Stimulated activated CD8-positive, alpha-beta memory T cell treated with anti-CD3 and anti-CD28 coated beads, Interleukin-15, amount 100 ng/mL, for 4 hours (primary cell): ENCODE results near the gene HAO2.
"Not testable (repeated sequence)": the region's sequence is repeated elsewhere in the genome, so short reads cannot be mapped to it uniquely, and the experiment has no call there.

Experiments
- DNase-seq, 2 donors: peaks; one replicate each; pipeline ENCODE4 v3.0.0-alpha.2; 2020; ENCODE audit warnings: low read depth in 2 of 2

HAO2 gene

DNA sequence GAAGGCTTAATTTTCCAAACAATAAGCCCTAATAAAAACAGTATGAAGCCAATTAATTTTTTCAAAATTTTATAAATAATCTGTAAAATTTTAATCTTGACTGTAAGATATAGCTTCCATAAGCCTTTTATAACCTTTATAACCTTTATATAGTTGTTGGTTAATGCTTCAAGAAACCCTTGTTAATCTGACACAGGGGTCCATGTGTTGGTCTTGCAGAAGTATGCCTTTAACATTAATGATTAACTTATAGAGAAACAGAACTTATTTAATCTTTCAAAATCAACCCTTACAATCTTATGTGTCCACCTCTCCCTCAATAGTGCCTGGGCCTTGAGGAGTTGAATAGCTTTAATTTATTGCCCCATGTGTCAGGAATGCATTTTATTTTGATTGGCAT lies 23.2 kb upstream of the HAO2 start:
- no peak for DNase-seq

DNA sequence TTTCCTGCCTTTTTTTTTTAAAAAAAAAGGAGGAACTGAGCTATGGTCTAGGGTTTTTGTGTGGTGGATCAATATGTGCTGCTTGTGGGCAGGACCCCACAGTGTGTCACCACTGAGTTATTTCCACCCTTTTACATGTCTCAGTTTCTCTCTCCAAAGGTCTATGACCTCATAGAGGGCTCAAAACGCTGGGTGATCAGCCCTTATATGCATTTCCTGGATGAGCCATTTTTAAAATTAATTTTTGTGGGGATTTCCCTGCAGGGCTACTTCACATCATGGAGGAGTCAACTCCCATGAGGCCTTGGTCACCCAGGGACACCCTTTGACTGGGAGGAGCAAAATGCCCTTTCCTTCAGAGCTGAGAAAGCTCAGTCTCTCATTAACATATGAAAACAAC lies 20.7 kb upstream of the HAO2 start:
- no peak for DNase-seq

DNA sequence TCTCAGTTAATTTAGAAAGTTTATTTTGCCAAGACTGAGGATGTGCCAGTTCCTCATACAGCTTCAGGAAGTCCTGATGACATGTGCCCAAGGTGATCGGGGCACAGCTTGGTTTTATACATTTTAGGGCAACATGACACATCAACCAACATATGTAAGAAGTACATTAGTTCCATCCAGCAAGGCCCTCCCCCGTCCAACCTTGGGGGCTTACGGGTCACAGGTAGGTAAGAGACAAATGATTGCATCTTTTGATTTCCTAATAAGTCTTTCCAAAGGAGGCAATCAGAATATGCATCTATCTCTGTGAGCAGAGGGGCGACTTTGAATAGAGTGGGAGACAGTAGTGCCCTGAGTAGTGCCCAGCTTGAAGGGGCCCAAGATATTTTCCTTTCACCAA lies 19.6 kb upstream of the HAO2 start:
- no peak for DNase-seq

DNA sequence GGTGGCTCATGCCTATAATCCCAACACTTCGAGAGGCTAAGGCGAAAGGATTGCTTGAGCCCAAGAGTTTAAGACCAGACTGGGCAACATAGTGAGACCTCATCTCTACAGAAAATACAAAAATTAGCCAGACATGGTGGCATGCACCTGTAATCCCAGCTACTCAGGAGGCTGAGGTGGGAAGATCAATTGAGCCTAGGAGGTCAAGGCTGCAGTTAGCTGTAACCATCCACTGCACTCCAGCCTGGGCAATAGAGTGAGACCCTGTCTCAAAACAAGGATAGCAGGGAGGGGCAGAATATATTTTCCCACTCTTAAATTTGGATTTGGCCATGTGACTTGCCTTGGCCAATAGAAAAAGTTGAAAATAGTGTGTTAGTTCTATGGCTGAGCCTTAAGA lies 17.7 kb upstream of the HAO2 start:
- DNase-seq: not testable (repeated sequence)

DNA sequence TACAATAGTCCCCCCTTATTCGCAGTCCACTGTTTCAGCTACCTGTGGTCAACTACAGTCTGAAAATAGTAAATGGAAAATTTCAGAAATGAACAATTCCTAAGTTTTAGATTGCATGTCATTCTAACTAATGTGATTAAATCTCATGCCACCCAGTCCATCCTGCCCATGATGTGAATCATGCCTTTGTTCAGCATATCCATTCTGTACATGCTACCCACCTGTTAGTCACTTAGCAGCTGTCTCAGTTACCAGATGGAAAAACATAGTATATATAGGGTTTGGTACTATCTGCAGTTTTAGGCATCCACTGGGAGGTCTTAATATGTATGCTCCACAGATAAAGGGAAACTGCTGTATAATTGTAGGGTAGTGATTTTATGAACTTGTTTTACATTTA lies 16.6 kb upstream of the HAO2 start:
- DNase-seq: no peak

DNA sequence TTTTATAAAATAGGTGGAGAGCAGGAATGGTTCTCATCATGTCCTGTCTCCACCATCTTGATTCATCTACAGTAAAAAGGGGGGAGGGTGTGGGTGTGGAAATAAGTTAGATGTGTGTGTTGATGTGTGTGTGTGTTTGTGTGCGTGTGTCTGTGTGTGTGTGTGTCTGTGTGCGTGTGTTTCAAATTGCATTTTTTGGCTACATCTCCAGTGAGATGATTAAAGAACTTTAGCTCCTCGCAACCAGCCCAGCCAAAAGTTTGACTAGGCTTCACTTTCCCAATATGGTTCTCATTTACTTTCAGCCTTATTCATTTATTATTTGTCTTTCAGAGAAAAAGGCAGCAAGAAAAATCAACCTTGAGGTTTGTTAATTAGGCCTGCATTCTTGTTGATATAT lies 14.7 kb upstream of the HAO2 start:
- DNase-seq: no peak

DNA sequence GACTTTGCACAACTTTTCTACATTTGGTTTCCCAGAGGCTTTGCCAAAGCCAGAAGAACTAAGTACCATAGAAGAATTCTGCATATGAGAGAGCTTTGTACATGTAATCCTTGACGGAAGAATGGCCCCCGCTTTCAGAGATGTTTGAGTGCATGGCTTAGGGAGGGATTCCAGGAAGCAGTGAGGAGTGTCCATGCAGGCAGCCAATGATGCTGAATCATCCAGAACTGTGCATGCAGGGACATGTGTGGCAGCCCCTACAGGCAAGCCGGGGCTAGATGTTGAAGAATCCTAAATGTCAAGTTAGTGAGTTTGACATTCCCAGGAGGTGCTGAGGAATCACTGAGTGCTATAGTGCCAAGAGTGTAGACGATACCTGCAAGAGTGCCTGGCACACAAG lies 9.9 kb upstream of the HAO2 start:
- no peak for DNase-seq

DNA sequence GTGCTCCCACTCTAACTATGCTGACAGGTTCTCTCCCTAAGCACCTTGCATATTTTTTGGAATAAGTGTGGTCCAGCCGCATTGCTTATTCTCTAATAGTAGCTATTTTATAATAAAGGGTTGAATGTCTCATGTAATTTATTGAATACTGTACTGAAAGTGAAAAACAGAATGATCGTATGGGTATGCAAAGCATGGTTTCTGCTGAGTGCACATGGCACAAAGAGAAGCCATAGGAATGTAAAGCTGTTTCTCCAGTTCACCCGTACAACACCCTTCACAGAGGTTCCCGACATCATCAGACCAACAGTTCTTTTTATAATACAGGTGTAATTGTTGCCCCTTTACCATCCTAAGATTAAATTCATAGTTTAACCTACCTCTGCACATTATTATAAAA lies 8.9 kb upstream of the HAO2 start:
- no peak for DNase-seq

DNA sequence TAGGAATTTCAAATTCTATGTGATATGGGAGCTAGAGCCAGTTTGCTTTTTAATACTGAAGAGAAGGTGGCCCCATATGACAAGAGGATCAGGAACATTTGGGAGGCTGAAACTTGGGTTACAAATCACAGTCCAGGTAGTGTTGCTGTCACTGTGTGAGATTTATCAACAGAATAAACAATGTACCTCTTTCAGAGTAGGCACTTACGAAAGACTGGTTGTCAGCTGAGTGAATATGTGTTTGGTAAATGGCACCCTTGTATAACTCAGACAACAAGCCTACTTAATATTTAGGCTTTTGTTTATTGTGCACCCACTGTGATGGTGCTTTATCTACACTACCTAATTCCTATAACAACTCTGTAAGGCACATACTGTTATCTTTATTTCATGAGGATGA lies 7.4 kb upstream of the HAO2 start:
- no peak for DNase-seq

DNA sequence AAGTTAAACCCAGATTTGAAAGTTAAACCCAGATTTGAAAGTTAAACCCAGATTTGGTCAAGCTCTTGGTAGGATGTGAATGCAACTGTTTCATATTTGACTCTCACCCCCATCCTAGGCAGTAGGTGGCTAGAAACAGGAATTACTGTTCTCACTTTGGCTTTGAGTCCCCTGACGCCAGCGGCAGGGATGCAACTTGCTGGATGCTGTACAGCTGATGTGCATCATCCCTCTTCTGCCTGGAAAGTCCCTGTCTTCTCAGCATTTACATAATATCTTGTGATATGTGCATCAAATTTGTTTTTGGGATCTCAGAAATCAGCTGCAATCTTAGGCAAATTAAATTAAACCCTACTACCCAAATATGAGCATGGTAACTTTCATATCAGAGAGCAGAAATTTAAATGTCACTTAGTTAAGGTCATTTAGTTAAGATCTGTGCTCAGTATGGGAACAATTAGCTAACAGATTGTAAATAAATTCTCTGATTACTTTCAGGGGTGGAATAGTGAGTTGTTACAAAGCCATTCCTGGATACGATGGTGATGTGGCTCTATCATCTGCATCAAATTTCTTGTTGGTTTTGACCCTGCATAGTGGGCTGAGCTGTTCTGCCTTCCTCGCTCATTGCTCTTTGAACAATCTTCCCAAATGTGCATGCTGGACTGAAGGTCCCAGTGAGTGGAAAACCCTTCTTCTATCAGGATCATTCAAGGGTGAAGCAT lies 6.8 kb upstream of the HAO2 start:
- DNase-seq: no peak

DNA sequence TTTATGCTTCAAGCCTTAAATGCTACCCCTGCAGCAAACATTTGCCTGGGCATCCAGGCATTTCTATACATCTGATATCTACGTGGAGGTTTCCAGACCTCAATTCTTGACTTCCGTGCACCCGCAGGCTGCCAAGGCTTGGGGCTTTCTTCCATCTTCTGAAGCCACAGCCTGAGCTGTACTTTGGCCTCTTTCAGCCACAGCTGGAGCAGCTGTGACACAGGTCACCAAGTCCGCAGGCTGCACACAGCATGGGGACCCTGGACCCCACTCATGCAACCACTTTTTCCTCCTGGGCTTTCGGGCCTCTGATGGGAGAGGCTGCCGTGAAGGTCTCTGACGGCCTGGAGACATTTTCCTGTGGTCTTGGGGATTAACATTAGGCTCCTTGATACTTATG lies 5.4 kb upstream of the HAO2 start:
- DNase-seq: no peak

DNA sequence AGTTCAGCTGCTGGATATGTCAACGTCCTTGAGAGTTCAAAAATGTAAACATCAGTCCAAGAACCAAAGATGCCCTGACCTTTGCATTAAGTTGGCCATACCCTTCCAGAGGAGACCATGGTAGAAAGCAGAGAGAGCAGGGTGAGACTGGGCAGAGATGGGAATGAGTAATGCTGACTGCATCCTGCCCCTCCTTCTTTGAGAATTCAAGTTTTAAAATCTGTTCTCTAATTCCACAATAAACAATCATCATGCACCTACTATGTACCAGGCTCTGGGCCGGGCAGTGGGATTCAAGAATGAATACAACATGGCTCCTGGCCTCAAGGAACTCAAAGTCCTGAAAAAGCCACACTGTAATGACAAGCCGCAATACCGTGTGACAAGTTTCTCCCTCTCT lies 3.9 kb upstream of the HAO2 start:
- DNase-seq: no peak

DNA sequence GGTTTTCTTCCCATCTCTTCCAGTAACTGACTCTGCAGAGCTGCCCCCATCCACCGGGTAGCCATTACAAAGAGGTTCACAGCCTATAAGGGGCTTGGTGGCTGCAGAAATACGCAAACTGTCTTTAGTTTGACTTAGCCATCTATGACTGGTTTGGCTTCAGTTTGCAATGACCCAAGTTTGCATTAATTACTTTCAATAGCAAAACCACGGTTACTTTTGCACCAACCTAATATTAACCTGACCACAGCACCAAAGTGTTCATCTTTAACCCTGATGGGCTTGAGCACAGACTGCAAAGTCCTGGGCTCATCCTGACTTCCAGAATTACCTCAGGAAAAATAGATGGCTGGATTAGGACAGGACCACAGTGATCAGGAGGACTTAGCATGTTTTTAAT lies 2.2 kb upstream of the HAO2 start:
- no peak for DNase-seq

DNA sequence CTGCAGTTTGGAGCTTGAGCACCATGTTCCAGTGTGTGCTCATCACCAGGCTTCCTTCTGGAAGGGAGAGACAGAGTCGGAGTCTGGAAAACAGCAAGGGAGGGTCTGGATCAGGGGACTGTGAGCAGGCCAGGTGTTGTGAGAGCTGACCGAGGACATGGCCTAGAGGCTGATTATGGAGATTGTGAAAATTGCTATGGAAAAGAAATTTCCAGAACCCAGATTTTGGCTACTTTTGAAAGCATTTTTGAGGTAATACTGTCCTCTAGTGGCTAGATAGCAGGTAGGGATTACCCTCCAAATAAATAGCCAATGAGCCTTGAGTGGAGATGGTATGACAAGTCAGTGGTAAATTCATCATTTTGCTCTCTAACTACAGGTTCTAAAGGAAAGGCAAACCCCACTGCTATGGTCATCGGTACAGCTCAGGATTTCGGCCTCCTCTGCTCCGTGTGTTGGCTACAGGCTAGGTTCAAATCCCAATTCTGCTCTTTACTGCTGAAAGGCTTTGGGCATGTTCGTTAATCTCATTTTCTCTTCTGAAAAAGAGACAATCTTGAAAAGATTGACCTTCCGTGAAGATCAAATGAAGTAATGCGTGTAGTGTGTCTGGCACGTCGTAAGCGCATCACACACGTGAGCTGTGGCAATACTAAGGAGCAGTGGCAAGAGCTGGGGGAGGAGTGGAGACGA lies 1.0 kb upstream of the HAO2 start:
- no peak for DNase-seq

DNA sequence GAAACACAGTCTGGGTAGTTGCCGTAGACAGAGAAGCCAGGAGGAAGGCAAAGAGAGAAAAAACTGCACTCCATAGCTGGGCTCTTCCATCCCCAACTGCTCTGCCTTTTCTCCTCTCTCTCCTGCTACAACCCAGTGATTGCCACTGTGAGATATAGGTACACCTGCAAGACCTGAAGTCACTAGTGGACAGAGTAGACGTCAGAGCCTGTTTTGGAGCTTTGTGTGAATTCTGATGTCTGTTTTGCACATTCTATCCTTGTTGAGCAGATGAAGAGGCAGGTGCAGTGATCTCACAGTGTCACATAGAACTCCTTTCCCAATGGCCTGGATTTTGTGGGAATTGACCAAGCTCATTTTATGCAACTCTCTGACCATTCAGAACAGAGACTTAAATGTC lies 2.2 kb downstream of the HAO2 start:
- DNase-seq: no peak

DNA sequence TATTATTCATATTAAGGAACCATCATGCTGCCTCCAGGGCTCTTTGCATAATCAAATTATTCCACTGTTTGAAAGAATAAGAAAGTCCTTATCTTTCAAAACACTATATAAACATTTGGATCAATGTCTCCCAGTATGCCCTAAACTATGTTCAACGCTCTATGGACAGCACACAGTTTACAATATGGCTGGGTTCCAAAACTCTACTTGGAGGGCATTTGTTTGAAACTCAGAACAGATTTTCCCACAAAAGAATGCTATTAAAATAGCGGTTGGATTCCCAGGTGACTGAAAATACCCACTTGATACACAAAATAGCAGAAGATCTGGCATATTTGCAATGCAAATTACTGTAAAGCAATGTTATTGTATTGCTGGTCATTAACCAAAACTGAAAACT lies 3.2 kb downstream of the HAO2 start:
- DNase-seq: no peak

DNA sequence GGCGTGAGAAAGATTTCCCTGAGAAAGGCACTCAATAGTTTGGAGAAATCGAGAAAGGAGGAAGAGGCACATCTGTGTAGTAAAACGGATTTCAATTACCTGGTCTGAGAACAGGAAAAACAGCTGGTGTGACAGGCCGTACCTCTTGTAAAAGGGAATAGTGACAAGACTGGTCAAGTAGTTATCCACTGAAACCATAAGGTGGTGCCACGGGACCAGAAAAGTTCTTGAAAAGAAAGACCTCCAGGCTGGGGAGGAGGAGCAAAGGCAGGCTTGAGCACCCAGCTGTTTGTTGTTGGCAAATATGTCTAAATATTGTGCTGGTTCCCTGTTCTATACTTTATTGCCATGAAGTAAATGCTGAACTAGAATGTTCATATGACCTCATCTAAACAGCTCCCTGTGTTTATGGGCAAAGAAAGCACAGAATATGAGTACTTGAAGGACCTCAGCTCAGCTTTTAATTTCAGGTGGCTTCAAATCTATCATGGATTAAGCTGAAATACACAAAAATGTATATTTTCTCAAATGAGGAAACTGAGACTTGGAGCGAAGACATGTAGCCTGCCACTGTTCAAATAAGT lies 4.0 kb downstream of the HAO2 start:
- no peak for DNase-seq

DNA sequence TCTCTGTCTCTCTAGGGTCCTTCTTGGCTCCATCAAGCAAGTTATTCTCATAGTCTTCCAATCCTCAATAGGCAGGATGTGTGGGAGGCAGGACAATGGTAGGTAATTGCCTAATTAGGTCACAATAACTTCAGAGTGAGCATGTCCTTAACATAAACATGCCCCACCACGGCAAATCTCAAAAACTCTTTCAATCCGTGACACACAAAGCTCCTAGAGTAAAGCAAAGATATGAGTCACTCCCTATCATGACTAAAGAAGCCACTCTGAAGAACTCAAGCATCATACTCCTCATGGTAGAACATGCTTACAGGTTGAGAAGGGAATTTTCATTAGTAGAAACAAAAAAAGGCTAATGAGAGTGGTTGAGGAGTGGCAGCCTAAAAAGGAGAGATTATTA lies 4.9 kb downstream of the HAO2 start:
- no peak for DNase-seq

DNA sequence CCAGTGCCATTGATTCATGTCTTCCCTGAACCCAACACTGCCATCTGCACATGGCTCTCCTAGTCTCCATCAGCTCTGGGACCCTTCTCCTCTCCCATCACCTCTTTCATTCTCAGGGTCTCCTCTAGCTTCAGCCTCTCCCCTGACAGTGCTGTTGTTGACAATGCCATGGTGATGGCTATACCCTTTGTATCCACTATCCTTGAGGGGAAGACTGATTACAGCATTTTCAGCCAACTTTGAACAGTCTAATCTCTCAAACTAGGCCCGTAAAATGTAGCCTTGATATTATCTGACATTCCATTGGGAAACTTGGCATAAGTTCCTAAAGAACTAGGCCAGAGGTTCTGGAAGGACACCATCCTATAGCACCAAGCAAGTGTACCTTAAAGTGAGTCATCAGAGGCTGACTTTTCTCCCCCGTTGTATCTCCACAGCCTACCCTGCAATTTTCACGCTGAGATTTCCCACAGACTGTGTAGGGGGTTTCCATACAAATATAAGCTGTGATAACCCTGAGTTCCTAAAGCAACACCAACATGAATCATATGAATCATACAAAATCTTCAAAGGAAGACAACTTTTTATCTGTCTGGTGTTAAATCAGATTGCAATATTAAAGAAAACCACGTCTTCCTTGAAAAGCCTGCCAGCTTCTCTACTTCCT lies 5.8 kb downstream of the HAO2 start:
- no peak for DNase-seq

DNA sequence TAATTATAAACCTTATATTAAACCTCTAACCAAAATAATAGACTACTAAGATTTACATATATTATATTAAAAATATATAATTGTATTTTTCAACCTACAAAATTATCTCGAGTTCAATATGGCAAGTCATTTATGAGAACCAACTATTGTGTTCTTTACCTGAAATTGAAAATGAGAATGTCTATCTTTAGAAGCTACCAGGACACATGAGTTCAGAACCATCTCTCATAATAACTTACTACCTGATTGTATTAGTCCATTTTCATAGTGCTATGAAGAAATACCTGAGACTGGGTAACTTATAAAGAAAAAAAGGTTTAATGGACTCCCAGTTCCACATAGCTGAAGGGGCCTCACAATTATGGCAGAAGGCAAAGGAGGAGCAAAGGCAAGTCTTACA lies 6.8 kb downstream of the HAO2 start:
- no peak for DNase-seq

DNA sequence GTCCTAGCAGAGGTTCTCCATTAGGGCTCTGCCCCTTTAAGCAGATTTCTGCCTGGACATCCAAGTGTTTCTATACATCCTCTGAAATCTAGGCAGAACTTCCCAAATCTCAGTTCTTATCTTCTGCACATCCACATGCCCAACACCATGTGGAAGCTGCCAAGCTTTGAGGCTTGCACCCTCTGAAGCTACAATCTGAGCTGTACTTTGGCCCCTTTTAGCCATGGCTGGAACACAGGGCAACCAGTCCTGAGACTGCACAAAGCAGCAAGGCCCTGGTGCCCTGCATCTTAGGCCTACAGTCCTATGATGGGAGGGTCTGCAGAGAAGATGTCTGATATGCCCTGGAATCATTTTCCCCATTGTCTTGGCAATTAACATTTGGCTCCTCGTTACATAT lies 8.0 kb downstream of the HAO2 start:
- DNase-seq: no peak

DNA sequence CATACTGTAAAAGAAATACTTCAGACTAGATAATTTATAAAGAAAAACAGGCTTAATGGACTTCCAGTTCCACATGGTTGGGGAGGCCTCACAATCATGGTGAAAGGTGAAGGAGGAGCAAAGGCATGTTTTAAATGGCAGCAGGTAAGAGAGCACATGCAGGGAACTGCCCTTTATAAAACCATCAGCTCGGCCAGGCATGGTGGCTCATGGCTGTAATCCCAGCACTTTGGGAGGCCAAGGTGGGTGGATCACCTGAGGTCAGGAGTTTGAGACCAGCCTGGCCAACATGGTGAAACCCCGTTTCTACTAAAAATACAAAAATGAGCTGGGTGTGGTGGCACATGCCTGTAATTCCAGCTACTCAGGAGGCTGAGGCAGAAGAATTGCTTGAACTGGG lies 9.0 kb downstream of the HAO2 start:
- not testable (repeated sequence) for DNase-seq

DNA sequence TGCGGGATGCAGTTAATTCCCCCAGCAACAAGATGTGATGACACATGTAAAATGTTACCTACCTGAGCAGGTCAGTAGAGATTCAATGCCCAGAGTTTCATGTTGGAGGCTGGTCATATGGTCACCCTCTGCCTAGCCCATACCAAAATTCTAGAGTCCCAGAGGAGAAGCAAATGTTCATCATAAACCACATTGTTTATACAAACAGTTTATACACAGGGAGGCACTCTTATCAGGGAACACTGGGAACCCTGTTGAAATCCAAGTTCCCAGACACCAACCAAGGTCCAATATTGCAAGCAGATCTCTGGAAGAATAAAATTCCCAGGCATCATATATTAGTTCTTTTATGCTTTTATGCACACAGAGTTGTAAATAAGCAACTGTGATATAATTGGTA lies 10.5 kb downstream of the HAO2 start:
- DNase-seq: no peak
